GM21717 (cell line): Measurements from ENCODE around the gene NACC2.

Experiments
- ATAC-seq: cut with Tn5 transposase; IDR thresholded peaks from one replicate; pipeline ENCODE4 v1.9.1; 2021; ENCODE audit warnings: mild to moderate bottlenecking, moderate library complexity; ENCODE audit not compliant: unreplicated experiment

Gene NACC2

DNA sequence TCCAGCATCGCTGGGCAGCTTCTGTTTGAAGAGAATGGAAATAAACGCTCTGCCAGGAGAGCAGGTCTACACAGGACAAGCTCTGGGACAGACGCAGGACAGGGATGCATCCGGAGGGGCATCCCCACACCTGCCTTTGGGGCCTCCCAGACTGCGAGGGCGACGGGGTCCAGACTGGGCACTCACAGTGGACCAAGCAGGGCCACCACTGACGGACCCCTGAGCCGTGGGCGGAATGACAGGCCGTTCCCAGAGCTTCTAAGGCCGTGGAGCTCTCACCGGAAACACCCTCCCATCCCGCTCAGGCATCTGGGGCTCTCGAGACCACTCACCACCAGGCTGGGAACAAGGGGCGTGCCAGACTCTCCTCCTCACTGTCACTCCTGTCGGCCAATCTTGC, 34.1 kb upstream of the NACC2 start:
- no peak for ATAC-seq

DNA sequence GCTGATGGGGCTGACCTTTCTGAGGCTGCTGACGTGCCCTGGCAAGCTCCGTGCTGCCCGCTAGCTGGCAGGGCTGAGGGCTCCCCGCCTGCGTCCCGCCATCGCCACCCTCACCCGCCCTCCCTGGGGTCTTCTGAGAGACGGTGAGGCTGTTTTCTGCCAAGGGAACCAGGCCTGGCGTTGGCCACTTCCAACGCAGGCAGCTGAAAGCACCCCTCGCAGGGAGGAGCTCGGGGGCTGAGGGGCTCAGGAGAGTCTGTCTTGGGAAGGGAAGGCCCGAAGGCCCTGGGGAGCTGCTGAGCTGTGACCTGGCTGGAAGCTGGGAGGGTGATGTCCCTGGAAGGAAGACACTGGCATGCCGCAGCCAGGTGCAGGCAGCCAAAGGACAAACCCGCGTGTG, 33.3 kb upstream of the NACC2 start:
- no peak for ATAC-seq

DNA sequence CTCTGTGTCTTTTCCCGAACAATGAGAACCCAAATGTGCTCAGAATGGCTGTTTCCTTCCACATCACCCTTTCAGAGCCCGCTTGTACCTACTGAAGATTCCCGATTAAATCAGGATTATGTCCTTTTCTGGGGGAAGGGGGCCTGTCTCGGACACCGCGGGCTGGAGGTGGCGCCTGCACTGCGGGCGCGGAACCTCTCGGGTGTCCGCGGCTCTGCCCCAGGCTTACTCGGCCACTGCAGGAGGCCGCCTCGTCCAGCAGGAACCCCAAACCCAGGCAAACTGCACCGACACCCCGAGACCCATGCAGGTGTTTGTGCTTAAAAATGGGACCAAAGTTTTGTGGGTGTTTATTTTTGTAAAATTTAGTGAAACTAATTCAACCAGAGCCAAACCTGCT, 32.2 kb upstream of the NACC2 start:
- ATAC-seq = no peak

DNA sequence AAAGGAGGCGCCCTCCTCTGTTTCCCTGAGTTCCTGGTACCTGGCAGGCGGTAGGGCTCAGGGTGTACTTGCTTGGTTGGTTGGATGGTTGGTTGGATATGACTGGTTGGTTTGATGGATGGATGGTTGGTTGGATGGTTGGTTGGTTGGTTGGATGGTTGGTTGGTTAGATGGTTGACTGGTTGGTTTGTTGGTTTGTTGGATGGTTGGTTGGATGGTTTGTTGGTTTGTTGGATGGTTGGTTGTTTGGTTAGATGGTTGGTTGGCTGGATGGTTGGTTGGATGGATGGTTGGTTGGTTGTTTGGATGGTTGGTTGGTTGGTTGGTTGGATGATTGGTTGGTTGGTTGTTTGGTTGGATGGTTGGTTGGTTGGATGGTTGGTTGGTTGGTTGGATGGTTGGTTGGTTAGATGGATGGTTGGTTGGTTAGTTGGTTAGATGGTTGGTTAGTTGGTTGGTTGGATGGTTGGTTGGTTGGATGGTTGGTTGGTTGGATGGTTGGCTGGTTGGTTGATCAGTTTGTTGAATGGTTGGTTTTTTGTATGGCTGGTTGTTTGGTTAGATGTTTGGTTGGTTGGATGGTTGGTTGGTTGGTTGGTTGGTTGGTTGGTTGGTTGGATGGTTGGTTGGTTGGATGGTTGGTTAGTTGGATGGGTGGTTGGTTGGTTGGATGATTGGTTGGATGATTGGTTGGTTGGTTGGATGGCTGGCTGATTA, 30.0 kb upstream of the NACC2 start:
- ATAC-seq = no peak

DNA sequence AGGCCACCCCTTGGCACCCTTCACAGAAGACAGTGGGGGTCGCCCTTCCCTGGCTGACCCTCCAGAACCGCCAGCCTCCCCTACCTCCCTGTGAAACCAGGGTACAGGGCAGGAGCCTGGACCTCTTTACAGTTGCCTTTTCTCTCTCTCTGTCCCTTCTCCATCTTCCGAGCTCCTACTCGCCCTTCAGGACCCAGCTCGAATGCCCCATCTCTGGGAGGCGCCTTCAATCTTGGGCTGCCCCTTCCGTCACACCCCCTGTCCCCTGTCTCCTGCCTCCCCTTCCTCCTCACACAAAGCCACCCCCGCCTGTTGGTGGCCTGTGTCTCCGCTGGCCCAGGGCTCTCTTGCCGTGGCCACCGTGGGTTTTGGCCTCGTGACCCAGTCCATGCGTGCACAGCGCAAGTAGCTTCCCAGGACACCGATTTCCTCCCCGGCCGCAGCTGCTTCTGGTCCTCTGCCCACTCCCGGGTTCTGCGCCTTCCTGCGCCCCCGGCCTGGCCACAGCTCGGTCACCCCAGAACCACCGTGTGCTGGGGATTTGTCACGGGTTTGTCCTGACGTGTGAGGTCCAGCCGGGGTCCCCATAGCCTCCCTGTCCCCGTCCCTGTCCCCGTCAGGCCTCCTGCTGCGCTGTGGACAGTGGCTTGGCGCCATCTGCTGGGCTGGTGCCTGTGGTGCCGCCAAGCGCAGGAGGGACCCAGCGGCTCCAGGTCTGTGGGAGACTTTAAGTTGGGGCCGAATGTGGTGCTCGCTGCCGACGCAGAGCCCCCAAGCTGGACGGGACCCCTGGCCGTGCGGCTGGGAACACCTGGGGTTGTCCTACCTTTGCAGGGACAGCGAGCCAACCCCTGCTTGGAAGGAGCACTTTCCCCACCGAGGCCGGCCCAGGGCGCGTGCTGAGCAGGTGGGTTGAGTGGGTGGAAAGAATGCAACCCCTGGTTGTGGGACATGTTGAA, 27.6 kb upstream of the NACC2 start:
- no peak for ATAC-seq

DNA sequence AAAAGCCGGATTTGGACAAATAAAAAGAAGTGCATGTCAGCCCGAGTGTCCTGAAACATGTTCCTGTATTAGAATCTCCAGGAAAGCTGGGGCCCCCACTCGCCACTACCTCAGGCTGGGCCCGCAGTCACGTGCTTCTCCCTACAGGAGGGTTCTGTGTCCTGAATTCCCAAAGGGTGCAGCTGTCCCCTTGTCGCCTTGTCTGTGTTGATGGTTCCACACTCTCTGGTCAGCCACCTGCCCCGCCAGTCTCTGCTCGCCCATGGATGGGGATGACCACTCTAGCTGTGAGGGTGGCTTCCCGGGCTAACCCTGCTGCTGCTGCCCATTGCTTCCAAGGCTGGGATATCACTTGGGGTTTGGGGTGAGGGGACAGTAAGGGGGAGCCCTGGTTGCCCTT, 26.7 kb upstream of the NACC2 start:
- ATAC-seq = no peak

DNA sequence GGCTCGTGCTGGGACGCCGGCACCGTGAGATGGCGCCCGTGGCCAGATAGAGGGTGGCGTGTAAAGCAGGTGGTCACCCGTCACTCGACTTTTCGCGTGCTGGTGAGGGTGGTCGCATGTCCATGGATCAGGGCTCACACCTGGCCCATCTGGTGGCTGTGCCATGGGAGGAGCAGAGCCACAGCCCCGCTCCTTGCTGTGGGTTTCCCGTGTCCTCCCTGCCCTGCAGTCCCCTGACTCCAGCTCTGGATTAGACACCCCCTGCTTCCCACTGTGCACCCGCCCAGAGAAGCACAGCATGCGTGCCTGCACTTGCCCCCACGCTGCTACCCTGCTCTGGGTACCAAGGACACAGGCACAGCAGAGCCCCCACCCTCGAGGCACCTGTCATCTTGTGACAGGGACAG, 25.4 kb upstream of the NACC2 start:
- no peak for ATAC-seq

DNA sequence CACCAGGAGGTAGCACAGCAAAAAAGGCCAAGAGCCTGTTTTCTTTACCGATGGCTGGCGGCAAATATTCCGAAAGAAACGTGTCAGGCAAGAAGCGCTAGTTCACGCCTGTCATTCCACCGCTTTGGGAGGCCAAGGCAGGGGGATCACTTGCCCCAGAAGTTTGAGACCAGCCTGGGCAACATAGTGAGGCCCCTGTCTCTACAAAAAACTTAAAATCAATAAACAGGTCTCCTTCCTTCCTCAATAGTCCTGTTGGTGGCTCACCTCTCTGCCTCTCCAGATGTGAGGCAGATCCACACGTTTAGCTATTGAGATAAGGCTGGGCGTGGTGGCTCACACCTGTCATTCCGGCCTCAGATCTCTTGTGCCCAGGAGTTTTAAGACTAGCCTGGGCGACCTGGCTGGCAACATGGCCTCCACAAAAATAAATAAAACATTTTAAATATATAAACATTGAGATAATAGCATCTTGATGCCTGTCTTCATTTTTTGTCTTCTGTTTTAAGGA, 24.8 kb upstream of the NACC2 start:
- ATAC-seq = no peak

DNA sequence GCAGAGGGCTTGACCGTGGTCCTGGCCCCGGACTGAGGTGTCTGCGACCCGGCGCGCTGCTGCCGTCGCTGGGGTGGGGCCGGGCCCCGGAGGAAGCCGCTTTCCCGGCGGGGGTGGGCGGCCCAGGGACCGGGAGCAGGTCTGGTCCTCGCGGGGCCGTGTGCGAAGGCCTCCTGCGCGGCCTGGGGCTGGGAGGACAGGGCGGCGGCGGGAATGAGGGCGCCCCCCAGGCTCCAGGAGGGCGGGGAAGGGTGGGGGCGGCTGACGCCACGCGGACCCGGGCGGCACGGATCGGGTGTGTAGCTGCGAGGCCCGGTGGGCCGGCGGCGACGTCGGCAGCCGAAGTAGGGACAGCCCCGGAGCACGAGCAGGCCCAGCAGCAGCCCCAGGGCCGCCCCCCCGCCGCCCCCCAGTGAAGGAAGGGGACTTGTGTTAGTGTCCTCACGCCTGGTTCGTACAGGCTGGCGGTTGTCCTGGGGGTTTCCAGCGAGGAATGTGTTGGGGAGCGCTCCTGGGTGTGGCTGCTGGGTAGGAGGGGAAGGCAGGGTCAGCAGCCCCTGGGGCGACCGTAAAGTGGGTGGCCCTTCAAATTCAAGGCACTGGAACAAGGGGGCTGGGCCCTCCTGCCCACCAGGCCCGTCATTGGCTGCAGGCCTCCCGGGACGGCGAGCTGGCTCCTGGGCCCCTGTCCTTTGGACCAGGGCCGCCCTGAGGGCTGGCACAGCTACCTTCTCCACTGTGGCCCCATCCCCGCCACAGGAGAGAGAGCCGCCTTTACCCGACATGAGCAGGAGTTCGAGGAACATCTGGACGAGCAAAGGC, 24.2 kb upstream of the NACC2 start:
- ATAC-seq = peak; percentile 9

DNA sequence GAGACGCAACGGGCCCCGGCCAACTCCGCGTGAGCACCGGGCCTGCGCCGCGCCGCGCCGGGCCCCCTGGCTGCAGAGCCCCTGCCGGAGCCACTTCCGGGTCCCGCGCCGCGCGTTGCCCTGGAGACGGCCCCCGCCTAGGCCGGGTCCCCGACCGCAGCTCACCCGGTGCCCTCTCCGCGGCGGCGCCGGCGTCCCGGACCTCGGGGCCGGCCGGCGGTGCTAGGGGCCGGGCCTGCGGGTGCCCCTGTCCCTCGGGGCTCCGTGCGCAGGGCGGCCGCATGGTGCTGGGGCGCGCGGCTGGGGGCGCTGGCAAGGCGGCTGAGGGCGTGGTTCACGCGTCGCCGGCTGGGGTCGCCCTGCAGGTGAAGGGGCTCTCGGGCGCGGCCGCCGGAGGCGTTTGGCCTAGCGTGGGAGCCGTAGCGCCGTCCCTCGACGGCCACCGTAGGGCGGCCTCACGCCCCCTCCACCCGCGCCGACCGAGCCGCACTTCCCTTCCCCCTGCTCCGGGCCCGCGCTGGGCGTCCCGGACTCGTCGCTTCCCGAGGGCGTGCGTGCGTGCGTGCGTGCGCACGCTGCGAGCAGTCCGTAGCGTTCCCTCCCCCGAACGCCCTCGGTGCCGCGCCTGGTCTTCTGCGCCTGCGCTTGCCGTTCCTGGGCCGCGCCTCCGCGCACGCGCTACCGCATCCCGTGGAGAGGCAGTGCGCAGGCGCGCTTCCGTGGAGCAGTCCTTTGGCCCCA, 23.4 kb upstream of the NACC2 start, which contains the start of gene TMEM250:
Gene TMEM250, minus strand, starts transcription at position 556 of the 741 bp plus-strand sequence. CDS start 1,975 bp downstream, outside the sequence.
- peak; percentile 56 for ATAC-seq

DNA sequence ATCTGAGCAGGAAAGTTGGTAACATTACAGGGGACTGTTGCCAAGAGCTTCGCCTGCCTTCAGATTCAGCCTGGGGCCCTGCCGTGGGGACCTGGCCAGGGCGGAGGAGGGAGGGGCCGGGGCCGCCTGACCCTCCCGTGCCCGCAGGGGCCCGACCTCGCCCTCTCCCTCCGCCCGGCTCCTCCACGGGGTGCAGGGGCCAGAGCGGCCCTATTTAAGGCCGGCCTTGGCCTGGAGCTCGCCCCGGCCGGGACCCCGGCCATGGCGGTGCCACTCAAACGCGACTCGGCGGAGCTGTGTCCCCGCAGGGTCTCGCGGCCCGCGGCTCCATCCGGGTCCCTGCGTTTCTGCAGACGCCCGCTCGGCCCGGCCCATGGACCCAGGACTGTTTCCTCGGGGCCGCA, 22.8 kb upstream of the NACC2 start:
- peak; percentile 12 for ATAC-seq

DNA sequence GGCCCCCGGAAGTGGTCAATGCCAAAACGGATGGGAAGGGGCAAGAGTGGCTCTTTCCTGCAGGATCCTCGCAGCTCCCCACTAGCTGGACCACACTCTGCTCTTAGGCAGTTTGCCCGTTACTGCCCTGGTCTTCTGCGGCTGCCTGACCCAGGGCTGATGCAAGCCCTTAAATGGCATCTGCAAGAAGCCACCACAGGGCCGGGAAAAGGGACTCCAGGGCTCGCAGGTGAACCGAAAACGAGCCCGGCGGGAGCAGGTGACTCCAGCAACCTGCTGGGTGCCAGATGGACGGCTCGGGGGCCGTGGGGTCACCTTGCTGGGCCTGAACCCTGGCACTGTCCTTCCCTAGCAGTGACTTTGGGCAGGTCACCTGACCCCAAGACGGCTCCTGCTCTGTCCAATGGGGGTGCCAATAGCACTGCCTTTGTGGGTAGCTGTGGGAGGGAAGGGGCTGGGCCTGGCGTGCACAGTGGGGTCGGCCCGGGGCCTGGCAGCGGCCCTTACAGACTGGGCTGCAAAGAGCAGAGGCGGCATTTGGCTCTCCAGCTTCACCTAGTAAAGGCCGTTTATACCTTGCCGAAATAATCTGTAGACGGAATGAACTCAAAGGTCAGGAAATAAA, 22.3 kb upstream of the NACC2 start:
- no peak for ATAC-seq

DNA sequence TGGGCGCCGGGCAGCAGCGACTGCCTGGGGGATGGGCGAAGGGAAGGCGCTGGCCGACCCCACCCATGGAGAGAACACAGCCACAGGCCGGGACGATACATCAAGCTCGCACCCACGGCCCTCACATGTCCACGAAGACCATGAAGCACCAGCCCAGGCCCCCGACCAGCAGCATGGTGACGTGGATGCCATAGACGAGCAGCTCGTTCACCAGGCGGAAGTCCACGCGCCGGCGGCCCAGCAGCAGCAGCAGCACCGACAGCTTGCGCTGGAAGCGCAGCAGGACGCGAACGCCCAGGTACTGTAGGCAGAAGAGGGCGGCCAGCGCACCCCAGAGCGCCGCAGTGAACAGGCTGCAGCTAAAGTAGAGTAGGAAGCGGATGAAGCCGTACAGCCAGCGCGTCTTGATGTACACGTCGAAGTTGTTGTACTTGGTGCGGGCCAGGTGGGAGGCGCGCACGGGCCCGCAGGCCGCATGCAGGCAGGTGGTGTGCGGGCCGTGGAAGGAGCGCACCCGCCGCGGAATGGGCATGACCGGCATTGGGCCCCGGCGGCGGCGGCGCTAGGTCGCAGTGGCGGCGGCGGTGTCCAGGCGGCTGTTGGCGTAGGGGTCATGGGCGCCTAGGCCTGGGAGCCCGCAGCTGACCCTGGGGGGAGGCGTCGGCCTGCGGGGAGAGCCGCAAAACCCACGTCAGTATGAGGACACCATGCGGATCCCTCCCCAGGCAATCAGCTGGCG, 21.4 kb upstream of the NACC2 start:
- no peak for ATAC-seq

DNA sequence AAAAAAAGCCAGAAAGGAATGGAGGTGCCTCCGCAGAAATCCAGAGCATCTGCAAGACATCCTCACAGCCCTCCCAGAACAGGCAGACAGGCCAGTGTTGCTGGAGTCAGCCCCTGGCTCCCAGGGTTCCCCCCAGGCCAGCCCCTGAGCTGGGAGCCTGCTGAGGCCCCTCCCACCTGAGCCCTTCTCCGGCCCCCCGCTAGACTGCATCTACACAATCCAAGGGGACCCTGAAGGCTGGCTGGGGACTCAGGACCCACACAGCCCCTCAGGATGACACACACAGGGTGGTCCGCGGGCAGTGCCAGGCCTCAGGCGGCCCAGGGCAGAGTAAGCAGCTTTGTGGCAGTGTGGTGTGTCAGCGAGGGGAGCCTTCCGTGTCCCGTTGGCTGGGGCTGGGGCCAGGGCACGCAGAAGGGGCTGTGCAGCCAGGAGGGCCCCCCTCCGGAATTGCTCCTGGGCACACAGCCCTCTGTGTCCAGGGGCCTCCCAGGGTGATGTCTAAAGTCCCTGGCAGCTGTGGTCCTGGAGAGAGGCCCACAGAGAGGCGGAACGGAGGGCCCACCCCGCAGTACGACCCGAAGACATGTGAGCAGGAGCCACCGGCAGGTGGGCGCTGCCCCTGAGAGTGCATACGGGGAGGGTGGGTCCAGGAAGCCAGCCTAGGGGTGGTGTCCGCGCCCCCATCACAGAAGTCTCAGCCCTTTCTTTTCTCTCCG, 20.7 kb upstream of the NACC2 start:
- ATAC-seq = no peak

DNA sequence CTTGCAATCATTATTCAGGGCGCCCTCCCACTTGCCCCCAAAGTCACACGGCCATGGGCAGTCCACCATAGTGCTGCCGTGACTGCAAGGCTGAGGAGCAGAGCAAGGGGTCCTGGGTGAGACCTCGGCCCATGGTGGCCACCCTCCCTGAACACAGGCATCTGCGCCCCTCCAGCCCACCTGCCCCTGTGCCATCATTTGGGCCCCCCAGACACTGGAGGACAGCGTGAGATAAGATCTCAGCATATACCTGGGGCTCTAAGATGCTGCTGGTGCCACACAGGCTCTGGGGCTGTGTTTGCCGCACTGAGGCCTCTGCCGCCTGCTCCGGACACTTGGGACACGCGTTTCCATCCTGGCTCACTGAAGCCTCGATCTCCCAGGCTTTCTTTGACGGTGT, 20.1 kb upstream of the NACC2 start:
- no peak for ATAC-seq

DNA sequence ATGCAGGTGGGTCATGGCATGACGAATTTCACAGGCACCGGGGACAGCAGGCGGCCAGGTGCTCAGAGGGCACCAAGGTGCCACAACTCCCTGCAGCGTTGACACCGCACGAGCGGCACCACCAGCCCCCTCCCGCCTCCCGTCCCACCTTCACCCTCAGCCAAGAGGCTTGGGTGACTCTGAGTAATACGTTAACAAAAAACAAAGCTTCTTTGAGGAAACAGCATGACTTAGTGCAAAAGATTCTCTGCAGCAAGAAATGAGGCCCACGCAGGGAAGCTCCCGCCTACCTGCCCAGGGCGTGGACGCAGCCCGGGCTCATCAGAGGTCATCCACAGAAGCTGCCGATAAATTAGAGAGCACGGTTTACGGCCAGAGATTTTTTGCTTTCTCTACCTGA, 19.5 kb upstream of the NACC2 start:
- no peak for ATAC-seq

DNA sequence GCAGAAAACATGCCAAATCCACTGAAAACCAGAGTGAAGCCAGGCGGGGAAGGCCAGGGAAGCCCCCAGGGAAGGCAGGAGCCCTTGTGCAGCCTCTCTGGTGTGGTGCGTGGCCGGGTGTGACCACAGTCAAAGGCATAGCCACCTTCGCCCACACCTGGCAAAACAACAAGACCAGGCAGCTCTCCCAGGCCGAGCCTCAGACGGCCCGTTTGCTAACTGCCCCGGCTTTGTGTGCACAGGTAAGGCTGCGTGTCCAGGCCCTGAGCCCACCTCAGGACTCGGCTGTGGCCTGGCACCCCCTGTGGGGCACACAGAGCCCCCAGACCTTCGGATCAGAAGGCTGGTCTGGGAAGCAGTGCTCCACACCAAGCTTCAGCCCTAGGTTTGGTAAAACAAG, 17.5 kb upstream of the NACC2 start:
- no peak for ATAC-seq

DNA sequence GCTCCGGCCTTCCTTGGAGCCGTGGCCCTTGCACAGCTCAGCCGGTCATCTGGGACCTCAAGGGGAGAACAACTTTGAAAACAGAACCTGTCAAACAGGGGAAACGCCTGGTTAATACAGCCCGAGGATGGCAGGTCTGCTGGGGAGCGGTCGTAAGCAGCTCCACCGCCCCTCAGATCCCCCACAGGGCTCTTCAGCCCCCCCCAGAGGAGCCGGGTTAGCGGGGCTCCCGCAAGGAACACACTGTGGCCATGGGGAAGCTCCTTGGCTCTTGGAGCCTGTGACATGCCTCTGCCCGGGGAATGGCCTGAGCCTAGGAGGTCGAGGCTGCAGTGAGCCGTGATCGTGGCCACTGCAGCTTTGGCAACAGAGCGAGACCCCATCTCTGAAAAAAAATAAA, 16.8 kb upstream of the NACC2 start:
- ATAC-seq = no peak

DNA sequence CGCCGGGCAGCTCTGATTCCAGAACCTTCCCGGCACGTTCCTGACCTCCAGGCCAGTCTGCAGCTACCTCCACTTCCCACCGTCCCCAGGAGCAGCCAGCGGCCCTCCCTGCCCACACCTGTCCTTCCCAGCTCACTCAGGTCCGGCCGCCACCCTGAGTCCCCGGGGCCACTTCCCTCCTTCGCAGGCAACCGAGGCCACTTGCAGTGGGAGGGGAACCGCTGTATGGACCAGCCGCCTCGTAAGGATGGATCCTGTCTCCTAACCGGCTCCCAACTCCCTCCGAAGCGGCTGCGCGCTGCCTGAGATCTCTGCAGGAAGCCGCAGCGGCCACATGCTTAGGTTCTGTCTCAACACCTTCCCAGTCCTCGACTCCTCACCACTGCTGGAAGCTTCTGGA, 16.1 kb upstream of the NACC2 start:
- no peak for ATAC-seq
